HG02798 (cell line): ENCODE data around the gene ASTL.

Experiments
- ATAC-seq: cut with Tn5 transposase; IDR thresholded peaks from one replicate; pipeline ENCODE4 v1.9.1; 2021; ENCODE audit warnings: mild to moderate bottlenecking; ENCODE audit not compliant: unreplicated experiment, poor library complexity

The ASTL gene

DNA sequence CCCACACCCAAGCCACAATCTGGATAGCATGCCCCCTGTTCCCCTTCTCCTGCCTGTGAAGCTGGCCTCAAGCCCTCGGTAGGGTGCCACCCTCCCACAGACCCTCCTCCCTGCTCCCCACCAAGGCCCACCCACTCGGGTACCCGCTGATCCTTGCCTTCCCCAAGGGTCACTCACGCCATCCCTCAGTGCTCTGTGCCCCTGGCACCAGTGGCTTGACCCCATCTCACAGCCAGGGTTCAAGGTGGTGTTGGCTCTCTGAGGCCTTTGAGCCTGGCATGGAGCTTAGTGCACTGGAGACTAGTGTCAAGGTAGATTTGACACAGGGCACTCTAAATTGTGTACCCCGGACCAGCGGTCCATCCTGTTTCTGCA, 33.8 kb downstream of the ASTL start:
- no peak for ATAC-seq

GRCh38 chr2:96103761-96104486, 34.4 kb downstream of the ASTL start:
- no peak for ATAC-seq

DNA sequence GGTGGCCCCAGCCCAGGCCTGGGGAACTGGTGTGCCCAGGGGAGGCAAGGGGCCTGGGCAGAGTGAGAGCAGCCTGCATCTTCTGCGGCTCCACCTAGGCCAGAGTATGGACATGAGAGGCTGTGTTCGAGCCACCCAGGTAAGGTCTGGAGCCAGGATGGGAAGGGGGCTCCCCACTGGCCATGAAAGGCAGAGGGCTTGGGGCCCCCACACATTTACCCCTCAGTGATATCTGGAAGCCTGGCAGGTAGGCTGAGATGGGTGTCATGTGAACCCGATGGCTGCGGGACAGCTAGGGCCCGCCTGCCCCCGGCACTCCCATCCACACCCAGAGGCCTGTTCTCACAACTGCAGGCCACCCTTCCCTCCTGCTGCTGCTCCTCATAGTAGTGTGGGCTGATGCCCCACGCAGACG, 35.1 kb downstream of the ASTL start:
- ATAC-seq: no peak

DNA sequence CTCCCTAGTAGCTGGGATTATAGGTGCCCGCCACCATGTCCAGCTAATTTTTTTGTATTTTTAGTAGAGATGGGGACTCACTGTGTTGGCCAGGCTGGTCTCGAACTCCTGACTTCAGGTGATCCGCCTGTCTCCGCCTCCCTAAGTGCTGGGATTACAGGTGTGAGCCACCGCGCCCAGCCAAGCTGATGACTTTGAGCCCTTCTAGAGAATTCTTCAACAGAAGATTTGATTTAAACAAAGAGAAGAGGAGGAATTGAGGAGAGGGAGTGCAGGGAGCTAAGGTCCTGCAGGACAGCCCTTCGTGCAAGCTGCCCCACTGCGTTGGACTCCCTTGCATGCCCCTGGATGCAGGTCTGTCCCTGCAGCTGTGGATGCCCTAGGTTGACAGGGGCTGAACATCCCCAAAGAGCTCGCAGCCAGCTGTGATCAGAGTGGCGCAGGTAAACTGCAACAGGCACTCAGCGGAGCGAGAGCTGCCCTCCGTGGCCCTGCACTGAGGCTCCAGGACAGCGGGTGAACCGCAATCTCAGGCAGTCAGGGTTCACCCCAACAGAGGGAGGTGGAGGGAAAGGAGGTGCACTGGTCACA, 35.6 kb downstream of the ASTL start:
- no peak for ATAC-seq

- no peak for ATAC-seq
Observed at GRCh38 chr2:96100893-96101304, 37.4 kb downstream of the ASTL start.

- ATAC-seq: no peak
Observed at GRCh38 chr2:96099861-96100798, 38.2 kb downstream of the ASTL start.

GRCh38 chr2:96098900-96099590, 39.3 kb downstream of the ASTL start:
- ATAC-seq: no peak

DNA sequence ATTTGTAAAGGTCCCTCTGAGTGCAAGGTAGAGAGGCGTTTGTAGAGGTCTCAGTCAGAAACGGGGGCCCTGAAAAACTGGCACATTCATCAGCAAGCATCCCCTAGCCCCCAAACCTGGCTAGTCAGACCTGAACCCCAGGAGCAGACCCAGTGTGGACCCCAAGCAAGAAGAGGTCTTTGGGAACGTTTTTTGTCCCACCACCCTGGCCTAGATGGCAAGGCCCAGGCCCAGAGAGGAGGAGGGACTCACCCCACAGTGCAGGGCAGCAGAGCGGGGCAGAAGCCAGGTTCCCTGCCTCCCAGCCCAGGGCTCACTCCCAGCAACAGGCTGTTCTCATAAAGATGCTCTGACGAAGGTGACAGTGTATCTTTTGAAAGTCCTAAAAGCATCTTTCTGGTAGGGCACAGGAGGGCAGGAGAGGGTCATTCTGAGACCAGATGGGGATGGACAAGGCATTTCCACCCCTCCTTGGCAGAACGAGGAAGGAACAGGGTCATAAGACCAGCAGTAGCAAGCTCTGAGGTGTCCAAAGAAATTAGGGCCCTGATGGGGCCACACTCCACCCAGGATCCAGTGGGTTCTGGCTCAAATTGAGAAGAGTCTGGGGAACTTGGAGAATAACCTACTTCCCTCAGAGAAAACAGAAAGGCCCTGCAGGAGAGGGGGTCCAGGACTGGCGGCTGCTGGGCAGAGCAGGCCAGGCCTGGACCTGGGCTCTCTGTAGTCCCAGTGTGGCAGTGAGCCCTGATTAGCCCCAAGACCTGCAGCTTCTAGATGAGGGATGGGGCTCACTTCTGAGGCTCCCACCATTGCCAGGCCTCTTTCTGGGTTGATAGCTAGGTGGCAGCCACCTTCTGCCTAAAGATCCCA, 40.1 kb downstream of the ASTL start:
- ATAC-seq: no peak

DNA sequence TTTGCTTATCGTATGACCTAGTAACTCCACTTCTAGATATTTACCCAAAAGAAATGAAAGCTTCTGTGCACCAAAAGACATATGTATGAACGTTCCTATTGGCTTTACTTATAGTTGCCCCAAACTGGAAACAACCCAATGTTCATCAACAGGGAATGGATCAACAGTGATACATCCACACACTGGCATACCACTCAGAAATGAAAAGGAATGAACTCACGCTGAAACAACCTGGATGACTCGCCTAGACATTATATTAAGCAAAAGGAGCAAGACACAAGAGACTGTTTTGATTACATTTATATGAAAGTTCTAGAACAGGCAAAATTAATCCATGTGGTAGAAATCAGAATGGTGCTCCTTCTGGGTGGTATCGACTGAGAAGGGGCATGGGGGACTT, 40.9 kb downstream of the ASTL start:
- ATAC-seq: no peak

- ATAC-seq: no peak
Observed at GRCh38 chr2:96095116-96095636, 43.1 kb downstream of the ASTL start.

- no peak for ATAC-seq
Observed at GRCh38 chr2:96093528-96093927, 44.8 kb downstream of the ASTL start.

- no peak for ATAC-seq
Observed at GRCh38 chr2:96092951-96093350, 45.4 kb downstream of the ASTL start.

DNA sequence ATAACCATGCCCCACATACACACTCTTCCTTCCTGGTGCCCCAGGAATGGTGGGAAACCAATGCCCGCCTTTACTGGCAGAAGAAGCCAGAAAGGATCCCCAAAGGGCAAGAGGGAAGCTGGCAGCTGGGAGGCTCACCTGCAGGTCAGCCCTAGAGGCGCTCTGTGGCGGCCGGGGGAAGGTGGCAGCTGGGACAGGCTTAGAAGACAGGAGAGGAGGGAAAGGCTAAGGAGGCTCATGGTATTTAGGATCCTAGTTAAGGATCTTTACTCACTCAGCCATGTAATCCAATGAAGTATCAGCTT, 45.8 kb downstream of the ASTL start:
- no peak for ATAC-seq

DNA sequence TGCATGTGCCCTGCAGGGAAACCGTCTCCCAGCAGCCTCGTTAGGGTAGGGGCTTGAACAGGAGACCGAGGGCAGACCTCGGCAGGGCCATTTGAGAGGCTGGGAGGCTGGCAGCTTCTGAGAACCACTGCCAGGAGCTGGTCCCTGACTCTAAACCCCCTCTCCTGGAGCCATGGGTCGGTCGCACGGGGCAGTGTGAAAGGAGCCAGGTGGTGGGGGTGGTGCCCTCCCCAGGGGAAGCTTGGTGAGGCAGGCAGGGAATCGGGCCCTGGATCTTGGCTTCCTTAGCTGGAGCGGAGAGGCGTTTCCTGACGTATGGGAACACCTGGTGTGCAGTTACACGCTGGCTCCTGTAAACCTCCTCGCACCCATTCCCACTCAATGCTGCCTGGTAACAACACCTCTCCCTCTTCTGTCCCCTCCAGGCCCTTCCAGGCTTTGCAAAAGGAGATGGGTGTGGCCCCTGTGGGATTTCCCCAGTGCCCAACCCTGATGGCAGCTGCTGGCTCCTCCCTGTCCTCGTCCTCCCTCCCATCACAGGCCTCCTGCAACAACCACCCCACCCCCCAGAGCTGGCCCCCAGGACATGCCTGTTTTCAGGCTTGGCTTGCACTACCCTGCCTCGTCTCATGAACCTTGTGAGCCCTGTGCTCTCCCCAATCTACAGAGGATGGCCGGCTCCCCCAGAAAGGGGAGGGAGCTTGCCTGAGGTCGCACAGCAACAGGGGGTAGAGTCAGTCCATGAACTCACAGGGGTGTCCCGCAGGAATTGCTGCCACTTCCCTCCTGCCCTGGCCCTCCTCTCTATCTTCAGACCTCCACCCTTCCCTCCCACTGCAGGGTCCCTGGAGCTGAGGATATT, 46.4 kb downstream of the ASTL start:
- no peak for ATAC-seq

DNA sequence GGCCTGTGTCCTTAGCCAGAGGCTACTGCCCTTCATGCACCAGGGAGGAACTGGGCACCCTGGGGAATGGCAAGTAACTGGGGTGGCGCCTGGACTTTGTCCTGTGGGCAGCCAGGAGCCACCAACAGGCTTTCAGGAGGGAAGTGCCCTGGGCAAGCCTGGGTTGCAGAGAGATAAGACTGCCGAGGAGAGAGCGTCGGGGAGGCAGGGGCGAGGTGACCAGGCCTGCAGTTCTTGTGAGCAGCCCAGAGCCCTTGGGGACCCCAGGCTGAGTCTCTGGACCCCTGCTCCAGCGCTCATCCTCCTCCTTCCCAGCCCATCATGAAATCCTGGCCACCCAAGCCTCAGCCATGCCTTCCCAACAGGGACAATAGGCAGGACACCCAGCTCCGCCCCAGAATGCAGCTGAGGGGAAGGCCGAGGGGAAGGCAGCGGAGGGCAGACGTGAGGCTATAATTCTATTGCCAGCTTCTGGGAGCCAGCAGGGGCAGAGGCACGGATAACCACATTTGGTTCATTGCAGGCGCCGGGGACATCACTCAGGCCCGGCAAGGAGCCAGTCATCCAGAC, 47.1 kb downstream of the ASTL start:
- no peak for ATAC-seq

DNA sequence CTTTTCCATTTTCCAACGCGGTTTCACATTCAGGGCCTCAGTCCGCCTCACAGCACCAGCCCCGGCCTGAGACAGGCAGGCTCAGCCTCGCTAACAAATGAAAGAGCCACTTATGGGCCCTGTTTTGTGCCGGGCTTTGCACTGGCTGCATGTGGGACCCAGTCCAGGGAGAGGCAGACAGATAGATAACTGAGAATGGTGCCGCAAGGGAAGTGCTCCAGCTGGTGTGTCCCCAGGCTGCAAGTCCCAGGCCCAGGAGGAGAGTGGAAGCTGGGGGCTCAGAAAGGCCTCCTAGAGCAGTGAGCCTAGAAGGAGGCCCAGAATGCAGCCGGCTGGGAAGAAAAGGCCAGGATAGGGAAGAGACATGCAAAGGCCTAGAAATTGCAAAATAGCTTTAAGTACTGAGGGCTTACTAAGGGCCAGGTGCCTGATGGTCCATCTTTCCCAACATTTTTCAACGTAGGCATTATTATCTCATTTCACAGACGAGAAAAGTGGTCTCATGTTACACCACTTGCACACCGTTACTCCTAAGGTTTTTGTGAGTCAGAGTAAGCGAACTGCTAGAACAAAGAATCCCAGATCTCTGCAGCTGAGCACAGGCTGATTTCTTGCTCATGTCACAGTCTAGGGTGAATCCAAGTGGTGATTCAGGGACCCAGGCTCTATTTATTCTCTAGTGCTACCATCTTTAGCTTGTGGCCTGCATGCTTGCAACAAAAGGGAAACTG, 47.9 kb downstream of the ASTL start:
- no peak for ATAC-seq

GRCh38 chr2:96089356-96090195, 48.7 kb downstream of the ASTL start:
- ATAC-seq: no peak
